Stomach (tissue), 4 donors: Measurements from ENCODE around the gene PARVB.

Experiments used
- EP300 ChIP-seq: sonication (generic); formaldehyde crosslinking; IDR thresholded peaks from one replicate; pipeline ENCODE4 v1.6.1; 2017; ENCODE audit warnings: antibody characterized with exemption
- POLR2A ChIP-seq, 4 donors: fragments of 450-650 bp; IDR thresholded peaks; one replicate each; pipeline ENCODE4 v1.6.1; 2016; ENCODE audit warnings: antibody characterized with exemption in 4 of 4, control low read depth in 2 of 4, mild to moderate bottlenecking in 1 of 4, moderate library complexity in 1 of 4
- POLR2AphosphoS5 ChIP-seq, 3 donors: sonication (generic); formaldehyde crosslinking; IDR thresholded peaks; one replicate each; pipeline ENCODE4 v1.6.1; 2016; ENCODE audit warnings: antibody characterized with exemption in 3 of 3
- TF ChIP-seq, protein P1 (sequence below), 7 experiments: fragments of 450-650 bp in 4 of 7; fragments of 200-600 bp in 3 of 7; sonication (generic) in 3 of 7; IDR thresholded peaks; one replicate each; pipeline ENCODE4 v1.5.1; 2016 to 2019; ENCODE audit warnings: antibody characterized with exemption in 7 of 7, control low read depth in 2 of 7, mild to moderate bottlenecking in 1 of 7

DNA sequence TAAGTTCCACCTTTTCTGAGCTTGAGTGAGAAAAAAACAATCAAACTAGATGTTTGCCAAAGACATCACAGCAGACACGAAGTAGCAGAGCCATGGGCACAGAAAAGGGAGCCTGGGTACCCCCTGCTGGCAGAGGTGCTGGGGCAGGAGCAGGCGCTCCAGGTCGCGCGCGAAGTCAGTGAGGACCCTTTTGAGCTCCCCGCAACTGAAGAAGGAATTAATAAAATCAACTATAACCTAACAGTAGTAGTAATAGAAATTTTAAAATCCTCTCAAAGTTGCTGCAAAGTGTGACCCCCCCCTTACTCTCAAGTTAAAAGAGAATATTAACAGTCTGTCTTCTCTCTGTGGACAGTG is 20.0 kb upstream of the PARVB start:
- TF ChIP-seq, protein P1, sequence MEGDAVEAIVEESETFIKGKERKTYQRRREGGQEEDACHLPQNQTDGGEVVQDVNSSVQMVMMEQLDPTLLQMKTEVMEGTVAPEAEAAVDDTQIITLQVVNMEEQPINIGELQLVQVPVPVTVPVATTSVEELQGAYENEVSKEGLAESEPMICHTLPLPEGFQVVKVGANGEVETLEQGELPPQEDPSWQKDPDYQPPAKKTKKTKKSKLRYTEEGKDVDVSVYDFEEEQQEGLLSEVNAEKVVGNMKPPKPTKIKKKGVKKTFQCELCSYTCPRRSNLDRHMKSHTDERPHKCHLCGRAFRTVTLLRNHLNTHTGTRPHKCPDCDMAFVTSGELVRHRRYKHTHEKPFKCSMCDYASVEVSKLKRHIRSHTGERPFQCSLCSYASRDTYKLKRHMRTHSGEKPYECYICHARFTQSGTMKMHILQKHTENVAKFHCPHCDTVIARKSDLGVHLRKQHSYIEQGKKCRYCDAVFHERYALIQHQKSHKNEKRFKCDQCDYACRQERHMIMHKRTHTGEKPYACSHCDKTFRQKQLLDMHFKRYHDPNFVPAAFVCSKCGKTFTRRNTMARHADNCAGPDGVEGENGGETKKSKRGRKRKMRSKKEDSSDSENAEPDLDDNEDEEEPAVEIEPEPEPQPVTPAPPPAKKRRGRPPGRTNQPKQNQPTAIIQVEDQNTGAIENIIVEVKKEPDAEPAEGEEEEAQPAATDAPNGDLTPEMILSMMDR (IDR thresholded peaks at IDR 0.05) = no peak
- TF ChIP-seq EP300 = no peak
- no peak for TF ChIP-seq POLR2A (IDR thresholded peaks at IDR 0.05)
- TF ChIP-seq POLR2AphosphoS5 (IDR thresholded peaks at IDR 0.05) = no peak
